Osteoblast (primary cell): ENCODE measurements around the gene TTF2. TPM values are rescaled to one million over a fixed set of nuclear protein-coding genes. Genes with fewer than 3 reads are reported as not detected.

Experiments used
- DNase-seq: peaks from one replicate; pipeline ENCODE4 v3.0.0; 2011; ENCODE audit warnings: low spot score, mixed read lengths; ENCODE audit not compliant: insufficient read length; ENCODE audit errors: missing footprints
- H2AFZ ChIP-seq: 2 replicates; pipeline ENCODE4 v1.6.0; 2011; ENCODE audit warnings: mild to moderate bottlenecking, low read length
- H3K27ac ChIP-seq: 2 replicates; pipeline ENCODE4 v1.5.1; 2011; ENCODE audit warnings: mild to moderate bottlenecking, low read depth, low read length, moderate library complexity
- H3K27me3 ChIP-seq: 2 replicates; pipeline ENCODE4 v1.6.0; 2012; ENCODE audit warnings: mild to moderate bottlenecking, control low read depth, inconsistent platforms, low read length, moderate library complexity; ENCODE audit not compliant: insufficient read depth
- H3K36me3 ChIP-seq: 2 replicates; pipeline ENCODE4 v1.5.1; 2011; ENCODE audit warnings: mild to moderate bottlenecking, low read length, control low read depth, moderate library complexity; ENCODE audit not compliant: insufficient read depth
- H3K4me1 ChIP-seq: 2 replicates; pipeline ENCODE4 v1.5.1; 2011; ENCODE audit warnings: mild to moderate bottlenecking, low read length, control low read depth, moderate library complexity; ENCODE audit not compliant: insufficient read depth
- H3K4me2 ChIP-seq: 2 replicates; pipeline ENCODE4 v1.6.0; 2011; ENCODE audit warnings: mild to moderate bottlenecking, low read length; ENCODE audit not compliant: insufficient read depth
- H3K4me3 ChIP-seq: fragments of 200-600 bp; sonication (generic); 3 replicates; pipeline ENCODE4 v1.5.1; 2012; ENCODE audit warnings: mild to moderate bottlenecking, low read length, inconsistent platforms; ENCODE audit not compliant: insufficient read depth
- H3K79me2 ChIP-seq: 2 replicates; pipeline ENCODE4 v1.6.0; 2012; ENCODE audit warnings: mild to moderate bottlenecking, low read length, control low read depth, inconsistent platforms; ENCODE audit not compliant: insufficient read depth
- H3K9me3 ChIP-seq: 2 replicates; pipeline ENCODE4 v1.5.1; 2011; ENCODE audit warnings: low read depth, low read length, control low read depth
- H4K20me1 ChIP-seq: 2 replicates; pipeline ENCODE4 v1.6.0; 2012; ENCODE audit warnings: mild to moderate bottlenecking, low read length, control low read depth; ENCODE audit not compliant: insufficient read depth
- total RNA-seq: library from RNA; depleted of rRNA; stranded (reverse); fragments of >200 nt; gene quantifications from 2 replicates; pipeline ENCODE4 v1.2.3, GENCODE V29; 2012
- TF ChIP-seq, protein P1 (sequence below): IDR thresholded peaks from 2 replicates; pipeline ENCODE4 v1.5.1; 2011; ENCODE audit warnings: mild to moderate bottlenecking, low read depth, low read length, moderate library complexity; ENCODE audit errors: extremely low read depth

TTF2 gene
- total RNA-seq, 1 donor = 5.4 TPM

DNA sequence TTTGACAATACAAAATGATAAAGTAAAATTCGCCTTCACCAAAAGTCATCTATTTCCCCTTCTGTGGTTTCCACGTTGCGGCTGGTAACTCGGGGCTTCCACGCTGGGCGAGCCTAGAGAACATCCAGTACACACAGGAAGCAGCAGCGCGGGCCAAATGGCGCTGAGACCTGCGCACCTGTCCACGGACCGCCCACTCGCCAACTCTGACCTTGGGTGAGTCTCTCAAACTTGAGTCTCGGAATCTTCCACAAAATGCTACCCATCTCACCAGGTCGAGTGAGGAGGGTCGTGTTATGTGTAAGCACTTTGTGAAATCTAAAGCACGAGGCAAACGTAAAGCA is 820 bp upstream of the TTF2 start:
- H4K20me1 ChIP-seq = no peaks in the 10 kb centered on the region
- no peaks in the 10 kb centered on the region for H3K27me3 ChIP-seq
- no peaks in the 10 kb centered on the region for H3K9me3 ChIP-seq
- H3K4me3 ChIP-seq = peak overlapping the region; percentile 86
- peaks cover 21% of the 10 kb centered on the region for H3K4me1 ChIP-seq
- H3K79me2 ChIP-seq = no peaks in the 10 kb centered on the region
- H3K27ac ChIP-seq = peak overlapping the region; percentile 52
- H2AFZ ChIP-seq = peak overlapping the region; percentile 99
- DNase-seq = peak; percentile 43
- H3K4me2 ChIP-seq = peak overlapping the region; percentile 82
- TF ChIP-seq, protein P1, sequence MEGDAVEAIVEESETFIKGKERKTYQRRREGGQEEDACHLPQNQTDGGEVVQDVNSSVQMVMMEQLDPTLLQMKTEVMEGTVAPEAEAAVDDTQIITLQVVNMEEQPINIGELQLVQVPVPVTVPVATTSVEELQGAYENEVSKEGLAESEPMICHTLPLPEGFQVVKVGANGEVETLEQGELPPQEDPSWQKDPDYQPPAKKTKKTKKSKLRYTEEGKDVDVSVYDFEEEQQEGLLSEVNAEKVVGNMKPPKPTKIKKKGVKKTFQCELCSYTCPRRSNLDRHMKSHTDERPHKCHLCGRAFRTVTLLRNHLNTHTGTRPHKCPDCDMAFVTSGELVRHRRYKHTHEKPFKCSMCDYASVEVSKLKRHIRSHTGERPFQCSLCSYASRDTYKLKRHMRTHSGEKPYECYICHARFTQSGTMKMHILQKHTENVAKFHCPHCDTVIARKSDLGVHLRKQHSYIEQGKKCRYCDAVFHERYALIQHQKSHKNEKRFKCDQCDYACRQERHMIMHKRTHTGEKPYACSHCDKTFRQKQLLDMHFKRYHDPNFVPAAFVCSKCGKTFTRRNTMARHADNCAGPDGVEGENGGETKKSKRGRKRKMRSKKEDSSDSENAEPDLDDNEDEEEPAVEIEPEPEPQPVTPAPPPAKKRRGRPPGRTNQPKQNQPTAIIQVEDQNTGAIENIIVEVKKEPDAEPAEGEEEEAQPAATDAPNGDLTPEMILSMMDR = no peak
- H3K36me3 ChIP-seq = no peaks in the 10 kb centered on the region

DNA sequence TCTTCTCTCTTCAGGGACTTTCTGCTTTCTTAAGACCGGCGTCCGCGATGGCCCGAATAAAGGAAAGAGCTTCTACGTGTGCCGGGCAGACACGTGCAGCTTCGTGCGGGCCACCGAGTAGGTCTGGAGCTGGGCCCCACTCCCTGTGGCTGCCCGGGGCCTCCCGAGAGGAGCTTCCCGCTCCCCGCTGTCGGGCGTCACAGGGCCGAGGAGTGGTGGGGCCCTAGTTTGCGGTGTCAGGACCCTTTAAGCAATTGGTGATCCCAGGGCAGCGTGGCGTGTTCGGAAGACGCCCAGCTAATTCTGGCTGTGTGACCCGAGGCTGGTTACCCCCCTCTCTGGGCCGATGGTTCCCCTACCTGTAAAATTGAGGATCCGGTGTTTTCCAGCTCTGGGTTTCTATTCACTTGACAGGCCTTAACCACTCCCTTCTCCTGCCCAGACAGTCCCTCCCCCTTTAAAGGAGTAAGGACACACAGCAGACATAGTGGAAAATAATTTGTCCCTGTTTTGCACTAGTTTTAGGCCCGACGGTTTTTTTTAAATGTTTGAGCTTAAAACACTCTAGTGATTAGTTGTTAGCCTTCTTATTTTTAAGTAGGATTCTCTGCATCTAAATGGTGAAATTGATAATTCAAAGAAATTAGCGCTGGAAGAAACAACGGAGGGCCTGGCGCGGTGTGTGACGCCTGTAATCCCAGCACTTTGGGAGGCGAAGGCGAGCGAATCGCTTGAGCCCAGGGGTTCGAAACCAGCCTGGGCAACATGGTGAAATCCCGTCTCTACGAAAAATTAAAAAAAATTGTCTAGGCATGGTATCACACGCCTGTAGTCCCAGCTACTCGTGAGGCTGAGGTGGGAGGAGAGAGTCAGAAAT is 553 bp downstream of the TTF2 start:
- DNase-seq = peak; percentile 92
- Histone ChIP-seq H3K4me3 (peak overlapping the region; percentile 86), H3K79me2 (no peaks in the 10 kb centered on the region), H2AFZ (peak overlapping the region; percentile 99), H3K4me2 (peak overlapping the region; percentile 82), H3K9me3 (no peaks in the 10 kb centered on the region), H4K20me1 (no peaks in the 10 kb centered on the region), H3K27ac (peak overlapping the region; percentile 57), H3K4me1 (peaks cover 21% of the 10 kb centered on the region), H3K36me3 (no peaks in the 10 kb centered on the region), H3K27me3 (no peaks in the 10 kb centered on the region)
- TF ChIP-seq, protein P1 = no peak

DNA sequence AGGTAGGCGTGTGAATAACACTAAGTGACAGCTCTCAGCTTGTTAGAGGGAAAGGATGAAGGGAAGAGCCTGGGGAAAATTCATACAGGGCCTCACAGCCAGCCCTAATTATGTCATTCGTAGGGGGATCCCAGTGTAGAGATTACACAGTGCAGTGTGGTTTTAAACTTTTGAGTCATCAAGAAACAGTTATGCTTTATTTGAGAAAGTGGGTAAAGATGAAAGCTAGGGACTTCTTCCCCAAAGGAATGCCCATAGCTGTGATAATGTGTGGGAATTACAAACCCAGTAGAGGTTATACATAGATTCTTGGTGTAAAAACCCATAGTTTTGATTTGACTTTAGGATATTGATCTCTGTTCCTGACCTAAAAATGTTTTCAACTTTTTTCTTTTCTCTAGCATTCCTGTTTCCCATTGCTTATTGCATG is 1.9 kb downstream of the TTF2 start:
- Histone ChIP-seq H3K27me3 (no peaks in the 10 kb centered on the region), H3K9me3 (no peaks in the 10 kb centered on the region), H2AFZ (no peak overlapping the region), H3K4me3 (no peak overlapping the region), H3K4me2 (peak overlapping the region; percentile 17), H4K20me1 (no peaks in the 10 kb centered on the region), H3K79me2 (no peaks in the 10 kb centered on the region), H3K36me3 (no peaks in the 10 kb centered on the region), H3K4me1 (peaks cover 21% of the 10 kb centered on the region), H3K27ac (peak overlapping the region; percentile 57)
- DNase-seq = peak; percentile 85
- TF ChIP-seq, protein P1 = no peak

DNA sequence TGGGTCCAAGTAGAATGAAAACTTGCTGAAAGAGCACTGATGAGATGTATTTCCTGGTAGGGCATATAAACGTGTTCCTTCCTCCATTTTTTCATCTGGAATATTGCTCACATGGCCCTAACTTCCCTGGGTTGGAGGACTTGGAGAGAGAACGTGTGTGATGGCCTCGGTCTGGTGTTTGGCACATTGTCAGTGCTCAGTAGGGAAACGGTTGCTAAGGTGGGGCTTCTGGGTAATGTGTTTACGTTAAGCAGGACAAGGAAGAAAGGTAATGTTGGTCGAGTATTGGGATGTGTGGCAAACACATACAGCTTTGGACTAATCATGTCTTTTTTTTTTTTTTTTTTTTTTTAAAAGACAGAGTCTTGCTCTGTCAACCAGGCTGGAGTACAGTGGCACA is 6.2 kb downstream of the TTF2 start:
- H3K79me2 ChIP-seq = no peaks in the 10 kb centered on the region
- H3K27ac ChIP-seq = no peak overlapping the region
- no peaks in the 10 kb centered on the region for H3K9me3 ChIP-seq
- H3K27me3 ChIP-seq = no peaks in the 10 kb centered on the region
- no peak overlapping the region for H3K4me3 ChIP-seq
- no peak overlapping the region for H2AFZ ChIP-seq
- no peaks in the 10 kb centered on the region for H3K36me3 ChIP-seq
- TF ChIP-seq, protein P1 = no peak
- no peaks in the 10 kb centered on the region for H4K20me1 ChIP-seq
- H3K4me1 ChIP-seq = peaks cover 7% of the 10 kb centered on the region
- DNase-seq = no peak
- no peak overlapping the region for H3K4me2 ChIP-seq
